Upper lobe of left lung (tissue), 4 donors: ENCODE data around the gene SMOC2.

Experiments
- CTCF ChIP-seq, 6 experiments: fragments of 450-650 bp in 4 of 6; fragments of 200-600 bp in 2 of 6; sonication (generic) in 2 of 6; IDR thresholded peaks; one replicate each; pipeline ENCODE4 v1.5.1; 2016 to 2019; ENCODE audit warnings: antibody characterized with exemption in 6 of 6
- POLR2A ChIP-seq, 4 donors: fragments of 450-650 bp; IDR thresholded peaks; one replicate each; pipeline ENCODE4 v1.5.1; 2016 to 2017; ENCODE audit warnings: antibody characterized with exemption in 4 of 4, mild to moderate bottlenecking in 2 of 4
- POLR2AphosphoS5 ChIP-seq, 2 donors: sonication (generic); formaldehyde crosslinking; IDR thresholded peaks; one replicate each; pipeline ENCODE4 v1.5.1; 2017; ENCODE audit warnings: antibody characterized with exemption in 2 of 2

GRCh38 chr6:168538892-168539811 lies 98.2 kb downstream of the SMOC2 start:
- TF ChIP-seq CTCF (IDR thresholded peaks at IDR 0.05): no peak
- TF ChIP-seq POLR2AphosphoS5 (IDR thresholded peaks at IDR 0.05): no peak
- TF ChIP-seq POLR2A (IDR thresholded peaks at IDR 0.05): no peak
